Measurements from ENCODE around the gene ATP1B2.
A peak's percentile ranks its signal among the peaks of the same experiment; 100 is the strongest.
"Not testable (repeated sequence)": the region's sequence is repeated elsewhere in the genome, so short reads cannot be mapped to it uniquely, and the experiment has no call there.

Gene ATP1B2

GRCh38 chr17:7636163-7636562, 14.6 kb upstream of the ATP1B2 start:
- DNase-seq, result no peak

GRCh38 chr17:7640783-7641182, 9.9 kb upstream of the ATP1B2 start:
- no peak for DNase-seq

- not testable (repeated sequence) for DNase-seq
Measured at GRCh38 chr17:7641635-7642034, 9.1 kb upstream of the ATP1B2 start.

- no peak for DNase-seq
Measured at GRCh38 chr17:7644775-7645174, 6.0 kb upstream of the ATP1B2 start.

- no peak for DNase-seq
Measured at GRCh38 chr17:7646457-7646856, 4.3 kb upstream of the ATP1B2 start.

- DNase-seq, result no peak
Measured at GRCh38 chr17:7647018-7647417, 3.7 kb upstream of the ATP1B2 start.

GRCh38 chr17:7651097-7651664, 455 bp downstream of the ATP1B2 start:
- no peak for DNase-seq

- DNase-seq, result no peak
Measured at GRCh38 chr17:7651665-7652387, 1.1 kb downstream of the ATP1B2 start.

- DNase-seq, result no peak
Measured at GRCh38 chr17:7652388-7653356, 1.9 kb downstream of the ATP1B2 start.

- no peak for DNase-seq
Measured at GRCh38 chr17:7654832-7655540, 4.3 kb downstream of the ATP1B2 start.

- no peak for DNase-seq
Measured at GRCh38 chr17:7655541-7655840, 4.8 kb downstream of the ATP1B2 start.

- DNase-seq, result no peak
Measured at GRCh38 chr17:7656958-7657609, 6.4 kb downstream of the ATP1B2 start.

GRCh38 chr17:7667656-7668406, 17.1 kb downstream of the ATP1B2 start:
- no peak for DNase-seq

- DNase-seq, result no peak
Measured at GRCh38 chr17:7668482-7668881, 17.8 kb downstream of the ATP1B2 start.

- peak; percentile 24 for DNase-seq
Measured at GRCh38 chr17:7673239-7673638, 22.5 kb downstream of the ATP1B2 start.

GRCh38 chr17:7674934-7675333, 24.2 kb downstream of the ATP1B2 start:
- no peak for DNase-seq

GRCh38 chr17:7676533-7676932, 25.8 kb downstream of the ATP1B2 start:
- no peak for DNase-seq

- DNase-seq, result no peak
Measured at GRCh38 chr17:7677388-7678067, 26.8 kb downstream of the ATP1B2 start.

GRCh38 chr17:7684851-7685532, 34.3 kb downstream of the ATP1B2 start:
- DNase-seq, result no peak

GRCh38 chr17:7685533-7686221, 35.0 kb downstream of the ATP1B2 start:
- DNase-seq, result peak; percentile 86
